ENCODE results near the gene DUOX1.

The DUOX1 gene

DNA sequence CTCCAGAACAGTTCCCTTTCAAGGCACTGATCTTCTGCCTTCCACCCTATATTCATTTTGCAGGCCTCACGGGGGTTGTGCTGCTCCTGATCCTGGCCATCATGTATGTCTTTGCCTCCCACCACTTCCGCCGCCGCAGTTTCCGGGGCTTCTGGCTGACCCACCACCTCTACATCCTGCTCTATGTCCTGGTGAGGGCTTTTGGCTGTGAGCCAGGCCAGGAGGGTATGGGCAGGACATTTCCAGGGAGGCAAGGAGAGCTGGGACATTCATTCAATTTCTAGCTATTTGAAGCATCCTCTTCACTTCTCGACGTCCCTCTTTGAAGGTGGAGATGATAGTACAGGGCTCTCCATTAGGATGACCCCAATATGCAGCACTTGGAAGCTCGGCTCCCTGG lies 25.9 kb downstream of the DUOX1 start:
- Histone ChIP-seq H3K36me3 (ENCODE audit: low read length) (no peaks in the 10 kb centered on the region), H3K9ac (ENCODE audit: low read length) (no peak overlapping the region), H3K27ac (ENCODE audit: low read depth, low read length) (no peak overlapping the region), H4K20me1 (ENCODE audit: low read depth, low read length) (no peaks in the 10 kb centered on the region), H3K27me3 (ENCODE audit: low read length) (no peaks in the 10 kb centered on the region), H3K4me3 (ENCODE audit: insufficient read depth, low read length, poor library complexity, severe bottlenecking) (no peak overlapping the region), H3F3A (ENCODE audit: insufficient read depth) (no peaks in the 10 kb centered on the region), H3K79me2 (ENCODE audit: insufficient read depth, low read length) (no peaks in the 10 kb centered on the region), H3K9me2 (replicated peaks; ENCODE audit: insufficient read depth, low read length) (no peaks in the 10 kb centered on the region), H2AFZ (ENCODE audit: low read depth, low read length, severe bottlenecking) (no peak overlapping the region), H3K9me3 (ENCODE audit: insufficient read depth, low read length) (no peaks in the 10 kb centered on the region), H3K4me2 (ENCODE audit: low read depth, low read length, poor library complexity, severe bottlenecking) (no peak overlapping the region)
- TF ChIP-seq EZH2phosphoT487 (conservative IDR thresholded peaks at IDR 0.05; ENCODE audit: low read length), result no peak
- TF ChIP-seq, protein P1, sequence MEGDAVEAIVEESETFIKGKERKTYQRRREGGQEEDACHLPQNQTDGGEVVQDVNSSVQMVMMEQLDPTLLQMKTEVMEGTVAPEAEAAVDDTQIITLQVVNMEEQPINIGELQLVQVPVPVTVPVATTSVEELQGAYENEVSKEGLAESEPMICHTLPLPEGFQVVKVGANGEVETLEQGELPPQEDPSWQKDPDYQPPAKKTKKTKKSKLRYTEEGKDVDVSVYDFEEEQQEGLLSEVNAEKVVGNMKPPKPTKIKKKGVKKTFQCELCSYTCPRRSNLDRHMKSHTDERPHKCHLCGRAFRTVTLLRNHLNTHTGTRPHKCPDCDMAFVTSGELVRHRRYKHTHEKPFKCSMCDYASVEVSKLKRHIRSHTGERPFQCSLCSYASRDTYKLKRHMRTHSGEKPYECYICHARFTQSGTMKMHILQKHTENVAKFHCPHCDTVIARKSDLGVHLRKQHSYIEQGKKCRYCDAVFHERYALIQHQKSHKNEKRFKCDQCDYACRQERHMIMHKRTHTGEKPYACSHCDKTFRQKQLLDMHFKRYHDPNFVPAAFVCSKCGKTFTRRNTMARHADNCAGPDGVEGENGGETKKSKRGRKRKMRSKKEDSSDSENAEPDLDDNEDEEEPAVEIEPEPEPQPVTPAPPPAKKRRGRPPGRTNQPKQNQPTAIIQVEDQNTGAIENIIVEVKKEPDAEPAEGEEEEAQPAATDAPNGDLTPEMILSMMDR (IDR thresholded peaks at IDR 0.05; ENCODE audit: insufficient read depth, low read length, poor library complexity, severe bottlenecking), result no peak

DNA sequence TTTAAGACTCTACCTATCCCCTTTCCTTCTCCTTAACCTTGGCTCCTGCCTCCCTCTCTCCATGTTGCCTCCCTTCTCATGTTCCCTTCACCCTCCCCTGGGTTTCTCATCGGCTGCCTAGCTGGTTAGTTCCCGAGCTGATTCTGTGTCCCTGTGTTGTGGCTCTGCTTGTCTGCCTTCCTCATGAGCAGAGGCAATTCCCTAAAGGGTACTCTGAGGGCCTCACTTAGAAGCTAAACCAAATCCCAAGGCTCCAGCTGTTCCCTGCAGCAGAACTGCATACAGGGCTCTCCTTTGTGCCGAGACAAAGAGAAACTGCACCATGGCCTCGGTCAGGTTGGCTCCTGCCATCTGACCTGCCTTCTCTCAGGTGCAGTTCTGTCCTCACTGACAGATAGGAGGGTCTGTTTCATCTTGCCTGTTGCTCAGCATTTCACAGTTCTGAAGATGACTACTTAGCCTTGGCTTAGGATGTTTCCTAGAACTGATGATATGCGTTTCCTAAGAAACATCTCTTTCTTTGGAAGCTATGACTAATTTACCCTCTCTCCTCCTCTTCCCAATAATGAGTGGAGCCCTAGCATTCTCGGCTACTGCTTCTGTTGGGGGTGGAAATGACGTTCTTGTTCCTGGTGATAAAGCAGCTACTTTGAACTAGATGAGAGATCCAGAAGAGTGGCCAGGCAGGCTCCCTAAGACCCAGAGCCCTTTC lies 27.1 kb downstream of the DUOX1 start:
- no peak overlapping the region for H2AFZ ChIP-seq (ENCODE audit: low read depth, low read length, severe bottlenecking)
- no peaks in the 10 kb centered on the region for H3K36me3 ChIP-seq (ENCODE audit: low read length)
- H3K79me2 ChIP-seq (ENCODE audit: insufficient read depth, low read length), result no peaks in the 10 kb centered on the region
- no peaks in the 10 kb centered on the region for H4K20me1 ChIP-seq (ENCODE audit: low read depth, low read length)
- H3K27me3 ChIP-seq (ENCODE audit: low read length), result no peaks in the 10 kb centered on the region
- H3K9me2 ChIP-seq (replicated peaks; ENCODE audit: insufficient read depth, low read length), result no peaks in the 10 kb centered on the region
- no peak overlapping the region for H3K4me3 ChIP-seq (ENCODE audit: insufficient read depth, low read length, poor library complexity, severe bottlenecking)
- no peaks in the 10 kb centered on the region for H3K9me3 ChIP-seq (ENCODE audit: insufficient read depth, low read length)
- H3F3A ChIP-seq (ENCODE audit: insufficient read depth), result no peaks in the 10 kb centered on the region
- H3K4me2 ChIP-seq (ENCODE audit: low read depth, low read length, poor library complexity, severe bottlenecking), result no peak overlapping the region
- H3K27ac ChIP-seq (ENCODE audit: low read depth, low read length), result no peak overlapping the region
- no peak for TF ChIP-seq EZH2phosphoT487 (conservative IDR thresholded peaks at IDR 0.05; ENCODE audit: low read length)
- TF ChIP-seq, protein P1 (IDR thresholded peaks at IDR 0.05; ENCODE audit: insufficient read depth, low read length, poor library complexity, severe bottlenecking), result no peak
- H3K9ac ChIP-seq (ENCODE audit: low read length), result no peak overlapping the region

DNA sequence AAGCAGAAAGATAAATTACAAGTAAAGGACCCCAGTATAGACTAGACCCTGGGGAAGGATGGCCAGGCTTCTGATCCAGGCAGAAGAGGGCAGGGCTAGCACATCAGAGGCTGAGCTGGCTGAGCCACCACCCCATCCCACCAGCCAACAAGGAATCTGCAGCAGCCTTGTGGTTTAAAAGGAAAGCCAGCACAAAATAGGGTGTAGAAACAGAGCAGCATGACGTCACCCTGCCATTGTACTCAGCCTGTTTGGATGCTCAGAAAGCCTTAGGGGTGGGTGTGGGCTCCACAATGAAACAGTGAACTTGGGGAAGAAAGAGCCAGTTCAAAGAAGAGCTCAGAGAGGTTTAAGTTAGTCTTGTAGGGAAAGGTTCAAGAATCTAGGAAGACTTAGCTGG lies 28.2 kb downstream of the DUOX1 start:
- no peaks in the 10 kb centered on the region for H3K9me3 ChIP-seq (ENCODE audit: insufficient read depth, low read length)
- H3K27me3 ChIP-seq (ENCODE audit: low read length), result no peaks in the 10 kb centered on the region
- no peaks in the 10 kb centered on the region for H3K9me2 ChIP-seq (replicated peaks; ENCODE audit: insufficient read depth, low read length)
- H2AFZ ChIP-seq (ENCODE audit: low read depth, low read length, severe bottlenecking), result no peak overlapping the region
- H3K36me3 ChIP-seq (ENCODE audit: low read length), result no peaks in the 10 kb centered on the region
- no peaks in the 10 kb centered on the region for H3F3A ChIP-seq (ENCODE audit: insufficient read depth)
- no peak overlapping the region for H3K9ac ChIP-seq (ENCODE audit: low read length)
- H3K4me3 ChIP-seq (ENCODE audit: insufficient read depth, low read length, poor library complexity, severe bottlenecking), result no peak overlapping the region
- no peak overlapping the region for H3K27ac ChIP-seq (ENCODE audit: low read depth, low read length)
- no peaks in the 10 kb centered on the region for H4K20me1 ChIP-seq (ENCODE audit: low read depth, low read length)
- H3K4me2 ChIP-seq (ENCODE audit: low read depth, low read length, poor library complexity, severe bottlenecking), result no peak overlapping the region
- no peak for TF ChIP-seq EZH2phosphoT487 (conservative IDR thresholded peaks at IDR 0.05; ENCODE audit: low read length)
- TF ChIP-seq, protein P1 (IDR thresholded peaks at IDR 0.05; ENCODE audit: insufficient read depth, low read length, poor library complexity, severe bottlenecking), result no peak
- H3K79me2 ChIP-seq (ENCODE audit: insufficient read depth, low read length), result no peaks in the 10 kb centered on the region

All from SU-DHL-6 (cell line).